Measurements from ENCODE around the gene LDHAL6B. TPM values are rescaled to one million over a fixed set of nuclear protein-coding genes. Genes with fewer than 3 reads are reported as not detected.

LDHAL6B gene
- polyA plus RNA-seq, 3 donors, result not detected

DNA sequence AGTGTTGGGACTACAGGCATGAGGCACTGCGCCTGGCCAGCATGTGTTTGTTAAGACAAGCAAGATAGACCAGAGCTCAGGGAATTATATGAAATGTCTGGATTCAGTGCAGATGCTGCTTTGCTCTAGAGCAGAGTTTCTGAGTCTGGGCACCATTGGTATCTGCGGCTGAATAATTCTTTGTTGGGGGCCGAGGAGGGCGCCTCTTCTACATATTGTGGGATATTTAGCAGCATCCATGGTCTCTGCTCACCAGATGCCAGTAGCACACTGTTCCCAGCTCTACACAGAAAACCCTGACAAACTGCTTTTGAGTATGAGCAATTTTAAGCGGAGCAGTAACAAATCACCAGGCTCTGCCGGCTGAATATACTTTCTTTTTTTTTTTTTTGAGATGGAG, 3.6 kb upstream of the LDHAL6B start:
- peaks cover 49 to 77% of the 10 kb centered on the region in 2 donors for H3K36me3 ChIP-seq (replicated peaks in 1 of 2; ENCODE audit: control insufficient read depth in 1 of 2, insufficient read depth in 2 of 2, low read length in 2 of 2)

DNA sequence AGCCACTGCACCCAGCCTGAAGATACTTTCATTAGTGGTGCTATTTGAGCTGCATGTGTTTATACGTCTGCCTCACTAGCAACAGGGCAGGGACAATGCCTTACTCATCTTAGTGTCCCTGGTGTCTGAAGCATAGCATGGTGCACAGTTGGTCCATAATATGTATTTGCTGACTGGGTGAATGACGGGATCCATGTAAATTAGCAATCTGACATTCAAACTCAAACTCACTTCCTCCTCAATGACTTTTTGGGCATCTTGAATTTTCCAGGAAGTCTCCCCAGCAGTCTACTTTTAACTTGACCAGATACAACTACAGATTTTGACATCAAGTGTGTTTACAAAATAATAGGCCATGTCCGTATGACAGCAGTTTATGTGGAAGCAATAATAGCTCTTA, 3.0 kb upstream of the LDHAL6B start:
- no peak overlapping the region for H2AFZ ChIP-seq (ENCODE audit: insufficient read depth, low read depth, low read length, poor library complexity, severe bottlenecking)
- Mint-ChIP-seq H3K4me1 (no peaks in the 10 kb centered on the region), H3K9me3 (peaks cover 0 to 4% (median 0%) of the 10 kb centered on the region in 7 donors), H3K4me3 (no peak overlapping the region), H3K27me3 (ENCODE audit: low read depth in 3 of 3) (no peaks in the 10 kb centered on the region), H3K36me3 (peaks cover 70 to 90% of the 10 kb centered on the region in 2 donors), H3K27ac (peak overlapping the region in 1 of 7 donors; percentile 51)
- no peak overlapping the region for H3K27ac ChIP-seq (ENCODE audit: low read depth in 1 of 2, low read length in 2 of 2)
- 100% methylated on average over 1 of the region's 3 CpGs for WGBS (ENCODE audit: insufficient coverage)
- H4K20me1 ChIP-seq (ENCODE audit: insufficient read depth, low read length), result no peaks in the 10 kb centered on the region
- no peaks in the 10 kb centered on the region for H3K4me1 ChIP-seq (ENCODE audit: control insufficient read depth in 1 of 2, insufficient read depth in 2 of 2, low read length in 2 of 2)
- H3K36me3 ChIP-seq (replicated peaks in 1 of 2; ENCODE audit: control insufficient read depth in 1 of 2, insufficient read depth in 2 of 2, low read length in 2 of 2), result peaks cover 54 to 84% of the 10 kb centered on the region in 2 donors
- H3K79me2 ChIP-seq (ENCODE audit: insufficient read depth, low read length), result no peaks in the 10 kb centered on the region
- no peak overlapping the region for H3K4me2 ChIP-seq (replicated peaks; ENCODE audit: extremely low read depth, low read length, poor library complexity, severe bottlenecking)
- TF ChIP-seq, protein P1, sequence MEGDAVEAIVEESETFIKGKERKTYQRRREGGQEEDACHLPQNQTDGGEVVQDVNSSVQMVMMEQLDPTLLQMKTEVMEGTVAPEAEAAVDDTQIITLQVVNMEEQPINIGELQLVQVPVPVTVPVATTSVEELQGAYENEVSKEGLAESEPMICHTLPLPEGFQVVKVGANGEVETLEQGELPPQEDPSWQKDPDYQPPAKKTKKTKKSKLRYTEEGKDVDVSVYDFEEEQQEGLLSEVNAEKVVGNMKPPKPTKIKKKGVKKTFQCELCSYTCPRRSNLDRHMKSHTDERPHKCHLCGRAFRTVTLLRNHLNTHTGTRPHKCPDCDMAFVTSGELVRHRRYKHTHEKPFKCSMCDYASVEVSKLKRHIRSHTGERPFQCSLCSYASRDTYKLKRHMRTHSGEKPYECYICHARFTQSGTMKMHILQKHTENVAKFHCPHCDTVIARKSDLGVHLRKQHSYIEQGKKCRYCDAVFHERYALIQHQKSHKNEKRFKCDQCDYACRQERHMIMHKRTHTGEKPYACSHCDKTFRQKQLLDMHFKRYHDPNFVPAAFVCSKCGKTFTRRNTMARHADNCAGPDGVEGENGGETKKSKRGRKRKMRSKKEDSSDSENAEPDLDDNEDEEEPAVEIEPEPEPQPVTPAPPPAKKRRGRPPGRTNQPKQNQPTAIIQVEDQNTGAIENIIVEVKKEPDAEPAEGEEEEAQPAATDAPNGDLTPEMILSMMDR (IDR thresholded peaks at IDR 0.05), result no peak
- no peaks in the 10 kb centered on the region for H3K9me3 ChIP-seq (replicated peaks in 1 of 2; ENCODE audit: control insufficient read depth in 1 of 2, insufficient read depth in 1 of 2, low read length in 2 of 2)
- no peak overlapping the region for H3K4me3 ChIP-seq (replicated peaks in 1 of 3; ENCODE audit: low read depth in 2 of 3, low read length in 3 of 3)
- intact Hi-C loops (cut with micrococcal nuclease), result no loop called here
- H3K9ac ChIP-seq (ENCODE audit: insufficient read depth, low read length, poor library complexity, severe bottlenecking), result no peak overlapping the region
- DNase-seq, result no peak
- no peaks in the 10 kb centered on the region for H3K27me3 ChIP-seq (ENCODE audit: control insufficient read depth in 2 of 2, insufficient read depth in 2 of 2, low read length in 2 of 2)

More for the DNA sequence above, 3.6 kb upstream of the LDHAL6B start:
- no peak for DNase-seq
- Mint-ChIP-seq H3K27ac (no peak overlapping the region), H3K4me3 (no peak overlapping the region), H3K36me3 (peaks cover 66 to 88% of the 10 kb centered on the region in 2 donors), H3K9me3 (peaks cover 0 to 4% (median 0%) of the 10 kb centered on the region in 7 donors), H3K4me1 (no peaks in the 10 kb centered on the region), H3K27me3 (ENCODE audit: low read depth in 3 of 3) (no peaks in the 10 kb centered on the region)
- H3K79me2 ChIP-seq (ENCODE audit: insufficient read depth, low read length), result no peaks in the 10 kb centered on the region
- H3K27me3 ChIP-seq (ENCODE audit: control insufficient read depth in 2 of 2, insufficient read depth in 2 of 2, low read length in 2 of 2), result no peaks in the 10 kb centered on the region
- no peak overlapping the region for H3K4me3 ChIP-seq (replicated peaks in 1 of 3; ENCODE audit: low read depth in 2 of 3, low read length in 3 of 3)
- 100% methylated on average over 4 of the region's 6 CpGs for WGBS (ENCODE audit: insufficient coverage)
- H4K20me1 ChIP-seq (ENCODE audit: insufficient read depth, low read length), result no peaks in the 10 kb centered on the region
- no peak overlapping the region for H2AFZ ChIP-seq (ENCODE audit: insufficient read depth, low read depth, low read length, poor library complexity, severe bottlenecking)
- no peak overlapping the region for H3K4me2 ChIP-seq (replicated peaks; ENCODE audit: extremely low read depth, low read length, poor library complexity, severe bottlenecking)
- H3K9ac ChIP-seq (ENCODE audit: insufficient read depth, low read length, poor library complexity, severe bottlenecking), result no peak overlapping the region
- H3K4me1 ChIP-seq (ENCODE audit: control insufficient read depth in 1 of 2, insufficient read depth in 2 of 2, low read length in 2 of 2), result peaks cover 0 to under 1% of the 10 kb centered on the region in 2 donors
- H3K27ac ChIP-seq (ENCODE audit: low read depth in 1 of 2, low read length in 2 of 2), result no peak overlapping the region
- intact Hi-C loops (cut with micrococcal nuclease), result no loop called here
- TF ChIP-seq, protein P1 (IDR thresholded peaks at IDR 0.05), result no peak
- H3K9me3 ChIP-seq (replicated peaks in 1 of 2; ENCODE audit: control insufficient read depth in 1 of 2, insufficient read depth in 1 of 2, low read length in 2 of 2), result no peaks in the 10 kb centered on the region
